GM18505 (cell line): ENCODE results near the gene LRFN4.

Experiments used
- ATAC-seq: cut with Tn5 transposase; IDR thresholded peaks from one replicate; pipeline ENCODE4 v1.9.1; 2021; ENCODE audit not compliant: unreplicated experiment
- POLR2A ChIP-seq: IDR thresholded peaks from 4 replicates; pipeline ENCODE4 v1.6.1; 2011; ENCODE audit warnings: borderline replicate concordance; ENCODE audit not compliant: insufficient read depth, insufficient read length; ENCODE audit errors: extremely low read depth

LRFN4 gene

GRCh38 chr11:66868082-66868725, 11.3 kb downstream of the LRFN4 start:
- ATAC-seq: no peak
- TF ChIP-seq POLR2A: no peak

- no peak for TF ChIP-seq POLR2A
- peak; percentile 76 for ATAC-seq
Observed at GRCh38 chr11:66868726-66869566, 12.1 kb downstream of the LRFN4 start.

GRCh38 chr11:66869567-66869870, 12.7 kb downstream of the LRFN4 start:
- ATAC-seq: no peak
- TF ChIP-seq POLR2A: no peak

- TF ChIP-seq POLR2A: no peak
- ATAC-seq: no peak
Observed at GRCh38 chr11:66870131-66870530, 13.3 kb downstream of the LRFN4 start.

- no peak for ATAC-seq
- no peak for TF ChIP-seq POLR2A
Observed at GRCh38 chr11:66870616-66871520, 14.0 kb downstream of the LRFN4 start.

- ATAC-seq: no peak
- no peak for TF ChIP-seq POLR2A
Observed at GRCh38 chr11:66871521-66871901, 14.6 kb downstream of the LRFN4 start.

- TF ChIP-seq POLR2A: no peak
- ATAC-seq: no peak
Observed at GRCh38 chr11:66874232-66874631, 17.4 kb downstream of the LRFN4 start.

GRCh38 chr11:66875378-66875777, 18.5 kb downstream of the LRFN4 start:
- no peak for TF ChIP-seq POLR2A
- ATAC-seq: no peak

GRCh38 chr11:66877588-66878385, 20.9 kb downstream of the LRFN4 start:
- no peak for TF ChIP-seq POLR2A
- no peak for ATAC-seq

GRCh38 chr11:66878474-66878873, 21.6 kb downstream of the LRFN4 start:
- no peak for TF ChIP-seq POLR2A
- ATAC-seq: no peak

- no peak for TF ChIP-seq POLR2A
- ATAC-seq: no peak
Observed at GRCh38 chr11:66879000-66879399, 22.1 kb downstream of the LRFN4 start.

- ATAC-seq: no peak
- TF ChIP-seq POLR2A: no peak
Observed at GRCh38 chr11:66879583-66879982, 22.7 kb downstream of the LRFN4 start.

GRCh38 chr11:66879999-66880398, 23.1 kb downstream of the LRFN4 start:
- no peak for TF ChIP-seq POLR2A
- no peak for ATAC-seq
